Glutamatergic neuron (in vitro differentiated cells): ENCODE results near the gene PTPRM. TPM values are rescaled to one million over a fixed set of nuclear protein-coding genes. Genes with fewer than 3 reads are reported as not detected.

Experiments used
- DNase-seq: peaks from one replicate; pipeline ENCODE4 v3.0.0; 2022
- H3K27ac Mint-ChIP-seq: one replicate; pipeline ENCODE4 v1.8.0; 2020; ENCODE audit warnings: mild to moderate bottlenecking, mixed read lengths, inconsistent platforms; ENCODE audit not compliant: unreplicated experiment
- H3K27me3 Mint-ChIP-seq: one replicate; pipeline ENCODE4 v1.8.0; 2020; ENCODE audit warnings: mild to moderate bottlenecking, moderate library complexity, mixed read lengths, inconsistent platforms; ENCODE audit not compliant: unreplicated experiment
- H3K36me3 Mint-ChIP-seq: one replicate; pipeline ENCODE4 v1.8.0; 2020; ENCODE audit warnings: mild to moderate bottlenecking, mixed read lengths, inconsistent platforms; ENCODE audit not compliant: unreplicated experiment
- H3K4me1 Mint-ChIP-seq: one replicate; pipeline ENCODE4 v1.8.0; 2020; ENCODE audit warnings: mild to moderate bottlenecking, low read depth, mixed read lengths, inconsistent platforms; ENCODE audit not compliant: unreplicated experiment
- H3K4me3 Mint-ChIP-seq: one replicate; pipeline ENCODE4 v1.8.0; 2020; ENCODE audit warnings: mild to moderate bottlenecking, mixed read lengths, inconsistent platforms; ENCODE audit not compliant: unreplicated experiment
- H3K9me3 Mint-ChIP-seq: one replicate; pipeline ENCODE4 v1.8.0; 2020; ENCODE audit warnings: mild to moderate bottlenecking, moderate library complexity, mixed read lengths, inconsistent platforms; ENCODE audit not compliant: unreplicated experiment
- CTCF ChIP-seq: fragments of 200-600 bp; sonication (generic); IDR thresholded peaks from one replicate; pipeline ENCODE4 v1.5.0; 2021; ENCODE audit not compliant: partially characterized antibody, unreplicated experiment
- total RNA-seq: library from RNA; stranded (reverse); fragmentation: NEBNext Ultra II Directional; extraction: Animal tissue kit (Norgen Biotek cat#: 25700); gene quantifications from one replicate; pipeline ENCODE4 v1.2.1, GENCODE V29; 2021; ENCODE audit not compliant: unreplicated experiment

The PTPRM gene
- total RNA-seq, 1 donor from 2014 or later: 23.9 TPM

GRCh38 chr18:7684966-7685365 lies 117.8 kb downstream of the PTPRM start:
- DNase-seq: no peak
- H3K27ac Mint-ChIP-seq: no peak overlapping the region
- no peaks in the 10 kb centered on the region for H3K36me3 Mint-ChIP-seq
- H3K27me3 Mint-ChIP-seq: peaks cover 3% of the 10 kb centered on the region
- no peaks in the 10 kb centered on the region for H3K9me3 Mint-ChIP-seq
- H3K4me1 Mint-ChIP-seq: no peaks in the 10 kb centered on the region
- no peak for TF ChIP-seq CTCF
- no peak overlapping the region for H3K4me3 Mint-ChIP-seq

GRCh38 chr18:7686278-7686677 lies 119.2 kb downstream of the PTPRM start:
- H3K4me1 Mint-ChIP-seq: no peaks in the 10 kb centered on the region
- H3K36me3 Mint-ChIP-seq: no peaks in the 10 kb centered on the region
- no peaks in the 10 kb centered on the region for H3K9me3 Mint-ChIP-seq
- H3K27me3 Mint-ChIP-seq: peaks cover 3% of the 10 kb centered on the region
- no peak overlapping the region for H3K27ac Mint-ChIP-seq
- DNase-seq: no peak
- no peak overlapping the region for H3K4me3 Mint-ChIP-seq
- no peak for TF ChIP-seq CTCF

GRCh38 chr18:7688580-7688979 lies 121.5 kb downstream of the PTPRM start:
- H3K4me3 Mint-ChIP-seq: no peak overlapping the region
- H3K9me3 Mint-ChIP-seq: no peaks in the 10 kb centered on the region
- DNase-seq: no peak
- peaks cover 3% of the 10 kb centered on the region for H3K27me3 Mint-ChIP-seq
- no peak for TF ChIP-seq CTCF
- H3K4me1 Mint-ChIP-seq: no peaks in the 10 kb centered on the region
- no peak overlapping the region for H3K27ac Mint-ChIP-seq
- H3K36me3 Mint-ChIP-seq: no peaks in the 10 kb centered on the region

- no peak for DNase-seq
- Mint-ChIP-seq H3K9me3 (no peaks in the 10 kb centered on the region), H3K4me1 (no peaks in the 10 kb centered on the region), H3K27ac (no peak overlapping the region), H3K4me3 (no peak overlapping the region), H3K27me3 (no peaks in the 10 kb centered on the region), H3K36me3 (no peaks in the 10 kb centered on the region)
- TF ChIP-seq CTCF: no peak
Observed at GRCh38 chr18:7691206-7691605, 124.1 kb downstream of the PTPRM start.

GRCh38 chr18:7696780-7697179 lies 129.7 kb downstream of the PTPRM start:
- Mint-ChIP-seq H3K4me1 (no peaks in the 10 kb centered on the region), H3K27ac (no peak overlapping the region), H3K36me3 (no peaks in the 10 kb centered on the region), H3K9me3 (no peaks in the 10 kb centered on the region), H3K4me3 (no peak overlapping the region), H3K27me3 (no peaks in the 10 kb centered on the region)
- DNase-seq: no peak
- no peak for TF ChIP-seq CTCF
